HG03103 (cell line): ENCODE measurements around the gene C5orf15.

Source experiments
- ATAC-seq: cut with Tn5 transposase; IDR thresholded peaks from one replicate; pipeline ENCODE4 v1.9.1; 2021; ENCODE audit warnings: low read depth; ENCODE audit not compliant: unreplicated experiment

Gene C5orf15

DNA sequence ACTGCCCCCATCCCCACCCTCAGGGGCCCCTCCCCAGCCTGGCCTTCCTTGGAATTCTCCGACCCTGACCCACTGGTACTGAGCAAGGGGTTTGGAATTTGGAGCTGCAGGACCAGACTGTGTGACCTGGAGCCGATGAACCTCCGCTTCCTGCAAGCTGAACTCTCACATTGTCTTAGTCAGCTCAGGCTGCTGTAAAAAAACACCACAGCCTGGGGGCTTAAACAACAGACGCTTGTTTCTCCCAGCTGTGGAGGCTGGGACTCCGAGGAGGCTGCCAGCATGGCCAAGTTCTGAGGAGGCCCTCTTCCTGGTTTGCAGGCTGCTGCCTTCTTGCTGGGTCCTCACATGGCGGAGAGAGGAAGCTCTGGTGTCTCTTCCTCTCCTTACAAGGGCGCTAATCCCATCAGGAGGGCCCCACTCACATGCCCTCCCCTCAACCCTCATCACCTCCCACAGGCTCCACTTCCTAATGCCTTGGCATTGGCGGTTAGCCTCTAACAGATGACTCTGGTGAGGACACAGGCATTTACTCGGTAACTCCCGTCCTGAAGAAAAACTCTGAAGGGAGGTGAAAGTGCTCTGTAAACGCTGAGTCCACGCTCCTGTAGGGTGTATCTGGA lies 42.4 kb downstream of the C5orf15 start:
- ATAC-seq: no peak

DNA sequence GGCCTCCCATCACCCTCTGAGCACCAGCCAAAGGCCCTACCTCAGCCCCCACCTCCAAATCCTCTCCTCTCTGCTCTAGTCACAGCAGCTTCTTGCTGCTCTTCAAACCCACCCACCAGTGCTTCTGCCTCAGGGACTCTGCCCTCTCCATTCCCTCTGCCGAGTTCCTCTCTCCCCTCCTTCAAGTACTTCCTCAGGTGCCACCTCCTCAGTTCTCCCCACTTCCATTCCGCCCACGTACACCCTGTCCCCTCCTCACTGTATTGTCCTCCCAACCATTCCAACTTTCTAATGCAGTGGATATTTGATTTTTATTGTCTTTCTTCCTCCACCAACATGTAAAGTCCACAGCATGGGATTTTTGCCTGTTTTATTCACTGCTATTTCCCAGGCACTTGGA lies 43.2 kb downstream of the C5orf15 start:
- no peak for ATAC-seq

DNA sequence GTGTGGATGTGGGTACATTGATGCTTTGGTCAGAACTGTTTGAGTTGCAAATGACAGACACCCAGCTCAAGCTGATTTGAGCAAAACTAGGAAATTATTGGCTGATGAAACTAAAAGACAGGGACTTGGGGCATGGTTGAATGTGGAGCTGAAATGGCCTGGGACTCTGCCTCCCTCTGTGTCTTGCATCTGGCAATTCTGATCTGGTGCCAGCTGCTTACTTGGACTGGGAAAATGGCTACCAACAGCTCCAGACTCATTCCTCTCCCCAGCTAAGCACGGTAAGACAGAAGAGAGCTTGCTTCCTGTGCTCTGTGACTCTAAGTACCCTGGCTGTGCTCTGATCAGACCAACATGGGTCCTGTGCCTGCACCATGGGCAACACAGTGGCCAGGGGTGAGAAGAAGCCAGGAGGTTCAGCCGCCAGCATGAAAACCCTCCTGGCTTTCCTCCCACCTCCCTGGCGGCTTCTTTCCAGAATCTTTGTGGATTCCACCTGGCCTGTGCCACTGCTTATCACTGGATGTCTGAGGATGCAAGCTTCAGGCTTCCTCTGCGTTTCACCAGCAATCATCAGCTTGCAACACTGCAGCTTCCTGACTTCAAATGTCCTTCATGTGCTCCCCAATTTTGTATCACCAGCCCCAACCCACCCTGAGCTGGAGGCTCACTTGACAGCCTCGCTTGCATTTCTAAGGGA lies 44.1 kb downstream of the C5orf15 start:
- ATAC-seq: no peak

DNA sequence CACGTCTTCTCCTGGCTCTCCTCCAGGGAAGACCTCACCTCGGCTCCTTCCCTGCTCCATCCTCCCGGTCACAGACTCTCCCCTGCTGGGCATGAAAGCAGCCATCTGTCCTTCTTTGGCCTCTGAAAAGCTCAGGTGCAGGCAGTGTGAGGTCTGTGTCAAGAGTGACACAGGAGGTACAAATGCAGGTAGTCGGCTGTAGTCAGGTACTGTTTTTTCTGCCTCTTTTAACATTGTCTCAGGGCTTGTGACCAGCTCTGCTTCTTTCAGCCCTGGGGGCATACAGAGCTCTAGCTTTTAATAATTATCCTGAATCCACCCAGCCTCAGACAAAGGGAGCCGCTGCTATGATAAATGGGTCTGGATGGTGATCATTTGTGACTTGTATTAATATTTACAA lies 46.4 kb downstream of the C5orf15 start:
- no peak for ATAC-seq

DNA sequence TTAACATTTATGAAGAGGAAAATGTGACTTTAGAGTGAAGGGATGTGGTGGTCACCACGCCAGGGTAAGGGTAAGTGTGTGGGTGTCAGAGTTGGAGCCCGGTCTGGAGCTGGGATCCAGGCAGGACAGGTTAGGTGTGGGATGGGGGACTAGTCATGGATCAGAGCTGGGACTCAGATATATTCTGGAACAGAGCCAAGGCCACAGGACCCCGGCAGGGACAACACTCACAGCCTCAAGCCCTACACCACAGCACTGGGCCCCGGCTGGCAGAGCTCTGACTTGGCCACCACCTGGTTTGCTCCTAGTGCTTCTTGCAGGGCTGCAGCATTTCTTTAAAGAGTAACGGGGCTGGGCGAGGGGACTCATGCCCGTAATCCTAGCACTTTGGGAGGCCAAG lies 47.4 kb downstream of the C5orf15 start:
- no peak for ATAC-seq

DNA sequence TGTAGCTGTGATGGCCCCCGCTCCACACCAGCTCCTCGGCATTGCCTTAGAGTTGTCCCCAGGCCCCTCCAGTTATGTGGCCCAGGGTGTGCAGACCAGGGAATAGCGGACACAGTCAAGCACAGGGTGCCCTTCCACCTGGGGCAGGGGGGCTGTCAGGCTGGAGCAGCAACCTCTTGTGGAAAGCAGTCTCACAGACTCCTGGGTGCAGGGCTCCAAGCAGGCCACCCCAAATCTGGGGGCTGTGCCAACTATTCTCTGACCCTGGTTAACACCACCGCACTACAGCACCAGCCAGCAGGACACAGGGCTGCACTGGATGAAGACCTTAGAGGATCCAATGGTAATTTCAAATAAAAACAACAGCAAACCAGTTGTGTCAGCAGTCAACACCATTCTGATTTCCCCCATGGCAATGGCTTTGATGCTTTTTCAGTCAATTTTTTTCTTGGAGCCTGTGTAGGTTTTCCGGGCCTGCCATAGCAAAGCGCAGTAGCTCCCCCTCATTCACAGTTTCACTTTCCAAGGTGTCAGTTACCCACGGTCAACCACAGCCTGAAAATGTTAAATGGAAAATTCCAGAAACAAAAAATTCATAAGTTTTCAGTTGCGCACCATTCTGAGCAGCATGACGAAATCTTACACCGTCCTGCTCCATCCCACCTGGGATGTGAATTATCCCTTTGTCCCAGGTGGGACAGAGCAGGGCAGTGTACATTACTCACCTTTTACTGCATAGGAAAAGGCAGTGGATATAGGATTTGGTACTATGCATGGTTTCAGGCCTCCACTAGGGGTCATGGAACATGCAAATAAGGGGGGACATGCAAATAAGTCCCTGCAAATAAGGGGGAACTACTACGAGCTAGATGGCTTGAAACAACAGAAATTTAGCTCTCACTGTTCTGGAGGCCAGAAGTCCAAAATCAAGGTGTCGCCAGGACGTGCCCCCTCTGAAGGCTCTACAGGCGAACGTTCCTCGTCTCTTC lies 49.0 kb downstream of the C5orf15 start:
- no peak for ATAC-seq

DNA sequence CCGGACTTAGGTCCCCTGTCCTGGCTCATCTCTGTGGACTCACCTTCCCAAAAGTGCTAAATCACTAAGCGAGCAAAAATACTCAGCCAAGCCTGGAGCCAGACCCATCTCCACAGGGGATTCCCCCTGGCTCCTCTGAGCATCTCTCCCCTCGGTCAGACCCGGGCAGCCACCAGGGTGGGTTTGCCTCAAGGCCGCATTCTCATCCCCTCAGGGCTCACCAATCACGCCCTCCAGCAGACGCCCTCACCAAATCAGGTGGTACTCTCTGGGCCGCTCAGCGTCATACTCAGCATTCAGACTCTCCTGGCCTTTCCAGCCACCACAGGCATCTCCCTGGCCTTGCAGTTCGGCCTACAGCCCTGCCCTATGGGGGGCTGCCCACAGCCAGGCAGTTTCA lies 49.7 kb downstream of the C5orf15 start:
- no peak for ATAC-seq

DNA sequence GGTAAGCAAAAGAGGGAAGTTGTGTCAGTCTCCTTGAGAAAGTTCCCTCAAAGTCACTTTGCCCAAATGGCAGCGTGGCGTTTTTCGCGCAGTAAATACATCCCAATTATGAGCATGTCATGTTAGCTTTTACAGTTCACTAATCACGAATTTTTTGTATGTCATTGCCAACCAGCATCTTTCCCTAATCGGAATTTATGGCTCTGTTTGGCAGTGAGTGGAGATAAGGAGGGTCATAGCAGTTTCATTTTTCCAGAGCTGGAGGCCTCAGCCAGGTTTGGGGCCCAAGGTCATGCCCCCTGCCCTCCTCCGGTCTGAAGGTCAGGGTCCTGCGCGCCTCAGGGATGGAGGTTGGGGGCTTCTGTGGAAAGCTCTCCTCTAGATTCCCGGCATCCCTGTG lies 50.1 kb downstream of the C5orf15 start:
- no peak for ATAC-seq

DNA sequence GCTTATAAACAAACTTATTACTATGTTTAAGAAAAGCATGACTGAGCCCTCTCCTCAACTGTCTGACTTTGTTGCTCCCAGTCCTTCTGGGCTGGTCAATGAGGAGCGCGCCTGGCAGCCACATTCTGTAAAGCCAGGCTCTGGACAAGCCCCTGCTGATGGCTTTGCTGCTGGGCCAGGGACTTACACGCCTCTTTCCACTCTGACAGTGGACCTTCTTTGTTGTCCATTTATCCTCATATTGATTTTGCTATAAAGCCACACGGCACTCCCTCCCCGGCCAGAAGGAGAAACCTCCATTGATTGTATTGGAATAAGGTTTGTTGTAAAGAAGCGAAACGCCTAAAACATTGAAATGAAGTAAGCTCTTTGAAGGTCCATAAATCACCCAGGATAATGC lies 50.6 kb downstream of the C5orf15 start:
- no peak for ATAC-seq

DNA sequence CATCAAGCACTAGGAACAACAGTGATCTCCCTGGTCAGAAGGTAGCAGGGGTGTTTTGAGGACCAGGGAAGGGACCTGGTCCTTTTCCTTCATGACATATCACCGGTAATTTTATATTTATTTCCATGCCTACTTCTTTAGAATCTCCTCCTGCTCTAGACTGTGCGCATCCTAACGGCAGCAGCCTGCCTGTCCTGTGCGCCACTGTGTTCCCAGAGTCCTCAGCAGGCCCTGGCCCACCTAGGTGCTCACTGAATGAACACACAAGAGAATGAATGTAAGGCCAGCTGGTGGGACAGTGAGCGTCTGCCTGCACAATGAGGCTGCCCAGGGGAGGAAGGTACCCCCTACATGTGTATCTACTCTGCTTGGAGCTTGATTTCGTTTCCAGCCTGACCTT lies 51.5 kb downstream of the C5orf15 start:
- ATAC-seq: no peak

DNA sequence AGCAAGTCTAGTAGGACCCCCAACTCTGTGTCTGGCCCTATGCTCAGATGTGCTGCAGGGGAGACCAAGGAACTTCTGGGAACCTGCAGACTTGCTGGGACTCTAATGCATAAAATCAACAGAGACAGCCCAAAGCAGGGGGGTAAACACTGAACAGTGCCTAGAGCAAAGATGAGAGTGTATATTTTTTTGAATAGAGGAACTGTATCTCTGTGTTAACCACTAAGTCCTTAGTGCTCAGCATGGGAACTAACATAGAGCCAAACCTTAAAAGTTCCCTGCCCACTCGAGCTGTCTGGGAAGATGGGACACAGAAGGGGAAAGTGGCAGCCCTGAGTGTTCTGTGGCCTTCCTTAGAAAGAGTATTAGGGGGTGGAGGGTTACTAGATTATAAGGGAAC lies 51.9 kb downstream of the C5orf15 start:
- ATAC-seq: no peak

DNA sequence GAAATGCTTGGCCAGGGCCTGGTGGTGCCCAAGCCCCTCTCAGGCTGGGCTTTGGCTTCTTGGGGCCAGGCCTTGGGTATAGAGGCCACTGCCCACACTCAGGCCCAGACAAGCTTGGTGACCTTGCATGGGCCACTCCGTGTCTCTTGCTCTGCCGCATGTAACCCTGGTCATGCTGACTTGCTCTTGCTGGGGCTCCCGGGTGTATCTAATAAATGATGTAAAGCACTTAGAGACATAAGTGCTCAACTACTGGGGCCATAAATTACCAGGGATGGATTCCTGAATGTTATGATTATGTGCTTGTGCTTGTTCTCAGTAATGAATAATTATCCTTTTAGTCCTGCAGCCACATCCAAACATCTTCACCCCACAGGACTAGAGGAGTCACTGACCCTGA lies 54.0 kb downstream of the C5orf15 start:
- ATAC-seq: no peak

DNA sequence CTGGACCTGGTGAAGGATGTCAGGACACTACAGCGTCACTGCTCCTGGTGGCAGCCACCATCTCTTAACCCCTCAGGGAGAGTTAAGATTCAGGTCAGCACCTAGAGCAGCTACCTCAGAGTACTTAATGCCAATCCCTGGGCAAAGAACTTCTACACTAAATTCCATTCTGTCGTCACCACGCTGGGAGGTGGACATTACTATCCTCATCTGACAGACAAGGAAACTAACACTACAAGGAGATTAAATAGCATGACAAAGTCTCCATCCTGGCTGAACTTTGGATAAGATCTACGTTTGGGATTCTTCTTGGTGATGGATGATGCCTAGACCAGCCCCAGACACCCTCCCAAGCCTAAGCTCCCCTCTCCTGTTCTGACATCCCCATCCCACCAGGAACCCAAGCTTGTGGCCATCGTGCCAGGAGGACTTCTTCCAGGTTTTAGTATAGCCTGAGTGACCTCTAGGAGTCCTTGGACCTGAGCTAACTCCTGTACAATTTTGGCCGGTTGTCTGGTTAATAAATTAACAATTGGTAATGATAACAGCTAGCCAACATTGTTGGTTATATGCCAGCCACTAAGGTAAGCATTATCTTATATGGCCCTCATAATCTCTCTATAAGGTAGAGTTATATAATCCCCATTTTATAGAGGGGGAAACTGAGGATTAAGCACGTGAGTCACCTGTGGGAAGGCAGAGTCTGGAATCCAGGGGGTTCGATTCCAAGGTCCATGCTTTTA lies 54.8 kb downstream of the C5orf15 start:
- ATAC-seq: no peak

DNA sequence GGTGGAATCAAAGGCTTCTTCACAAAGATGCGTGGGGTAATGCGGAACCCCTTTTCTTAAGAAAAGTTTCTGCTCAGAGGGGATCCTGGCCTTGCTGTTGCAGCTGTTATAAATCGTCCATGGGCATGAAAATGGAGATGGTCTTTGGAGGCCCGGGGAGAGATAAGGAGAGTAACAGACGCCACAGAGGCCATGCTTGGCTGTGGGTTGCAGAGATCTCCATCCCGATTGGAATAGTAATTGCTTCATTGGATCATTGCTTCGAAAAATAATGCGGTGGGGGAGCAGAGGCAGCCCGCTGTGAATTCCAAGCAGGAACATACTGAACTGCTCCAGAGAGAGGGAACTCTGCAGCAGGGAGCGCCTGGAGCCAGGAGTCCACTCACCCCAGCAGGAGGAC lies 55.5 kb downstream of the C5orf15 start:
- no peak for ATAC-seq

DNA sequence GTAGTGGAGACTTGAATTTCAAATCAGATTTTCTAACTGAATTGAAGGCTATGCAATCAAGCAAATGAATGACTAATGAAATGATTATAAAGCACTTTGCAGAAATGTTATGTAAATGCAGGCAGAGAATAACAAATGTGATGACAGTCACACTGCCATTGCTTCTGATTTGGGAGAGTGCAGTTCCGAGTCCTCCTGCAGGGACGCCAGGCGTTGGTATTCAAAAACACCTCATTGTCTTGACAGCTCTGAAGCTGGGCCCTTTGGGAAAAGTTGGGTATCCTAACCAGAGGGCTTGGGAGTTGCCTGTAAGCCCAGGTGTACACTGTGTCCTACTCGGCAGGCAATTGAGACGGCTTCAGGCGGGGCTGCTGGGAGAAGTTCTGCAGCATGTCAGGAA lies 57.9 kb downstream of the C5orf15 start:
- ATAC-seq: no peak

DNA sequence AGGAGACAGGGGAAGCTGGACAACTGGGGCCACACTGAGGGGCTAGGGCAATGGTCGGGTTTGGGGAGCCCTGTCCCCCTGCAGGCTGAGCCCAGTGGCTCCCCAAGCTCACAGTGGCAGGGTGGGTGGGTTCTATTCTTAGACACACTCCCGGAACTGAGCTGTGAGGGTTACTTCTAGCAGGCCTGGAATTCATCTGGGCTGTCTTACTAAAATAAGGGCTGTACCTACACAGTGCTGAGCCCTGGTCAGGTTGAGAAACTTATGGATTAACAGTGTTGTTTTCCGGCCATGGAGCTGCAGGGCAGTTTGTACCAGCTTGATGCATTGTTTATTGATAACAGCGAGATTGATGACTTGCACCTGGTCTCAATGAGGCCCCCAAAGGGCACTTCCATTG lies 58.8 kb downstream of the C5orf15 start:
- ATAC-seq: no peak

DNA sequence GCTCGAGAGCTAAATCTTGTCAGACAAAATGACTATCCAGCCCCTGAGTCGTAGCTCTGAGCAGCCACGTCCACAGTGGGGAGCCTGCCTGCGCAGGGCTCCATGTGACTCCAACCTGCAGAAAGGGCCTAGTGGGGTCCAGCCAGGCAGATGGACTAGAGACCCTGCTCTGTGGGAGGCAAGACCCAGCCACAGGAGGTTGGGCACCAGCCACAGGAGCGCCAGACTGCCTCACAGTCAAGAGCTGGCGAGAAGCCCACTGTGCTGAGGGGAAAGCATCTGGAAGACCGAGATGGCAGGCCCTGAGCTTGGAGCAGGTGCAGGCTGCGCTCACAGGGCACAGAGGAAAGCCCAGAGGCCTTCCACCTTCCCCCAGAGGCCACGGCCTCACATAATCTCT lies 61.4 kb downstream of the C5orf15 start:
- no peak for ATAC-seq

DNA sequence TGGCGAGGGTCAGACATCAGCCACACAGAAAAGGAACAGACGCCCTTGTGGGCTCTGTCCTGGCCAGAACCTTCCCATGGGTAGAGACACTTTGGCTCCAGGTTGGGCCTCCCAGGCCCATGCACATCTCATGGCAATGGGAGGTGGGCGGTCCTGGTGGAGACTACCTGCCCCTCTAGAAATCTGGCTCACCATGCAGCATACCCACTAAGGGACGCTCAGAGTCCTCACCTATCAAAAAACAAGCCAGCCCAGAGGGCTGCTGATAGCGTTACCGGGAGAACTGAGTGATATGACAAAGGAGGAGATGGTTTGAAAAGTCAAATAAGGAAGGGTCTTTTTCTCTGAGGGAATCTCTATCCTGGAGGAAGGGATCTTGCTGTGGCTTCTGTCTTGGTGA lies 62.1 kb downstream of the C5orf15 start:
- ATAC-seq: no peak
